ENCODE results near the gene NFATC2IP. TPM values are rescaled to one million over a fixed set of nuclear protein-coding genes. Genes with fewer than 3 reads are reported as not detected.

NFATC2IP gene
- total and polyA plus RNA-seq, 10 of the 15 experiments (the other 5 are each of a cell fraction or from before 2014, with no cell fraction given), result 12.2 to 93.9 (median 46.9) TPM

GRCh38 chr16:28913946-28914724 is 36.6 kb upstream of the NFATC2IP start:
- H3K9ac ChIP-seq (ENCODE audit: control insufficient read depth, insufficient read depth, low read length), result no peak overlapping the region
- CTCF ChIA-PET, result interaction anchor here (1.2 to 1.7 kb wide), 2 partner anchors 9 to 31 kb away, joined by 3 to 6 read pairs; no protein-coding TSS in a partner anchor
- FAIRE-seq (no peak), ATAC-seq (no peak), DNase-seq (ENCODE audit: low read depth, low spot score) (no peak)
- peaks cover 8% of the 10 kb centered on the region for H3K4me1 ChIP-seq (ENCODE audit: control insufficient read depth, insufficient read depth, low read length)
- H3K36me3 ChIP-seq (ENCODE audit: control insufficient read depth in 2 of 2, insufficient read depth in 2 of 2, low read length in 1 of 2), result peaks cover 10 to 11% of the 10 kb centered on the region in 2 experiments
- no peak overlapping the region for H3K27ac ChIP-seq (ENCODE audit: control insufficient read depth, insufficient read depth)
- 96% methylated on average over 24 of the region's 29 CpGs for WGBS (ENCODE audit: insufficient coverage, insufficient replicate concordance, low lambda C conversion rate, missing lambda C conversion rate)
- H3K9me3 ChIP-seq (replicated peaks; ENCODE audit: control insufficient read depth, insufficient read depth, low read length), result no peaks in the 10 kb centered on the region
- intact Hi-C loops (cut with micrococcal nuclease; ENCODE audit: unreplicated experiment) (no loop called here), in situ Hi-C loops (cut with MboI) (no loop called here)
- SMC1A ChIA-PET (ENCODE audit: uncharacterized antibody, unreplicated experiment), result interaction anchor here (0.7 to 0.8 kb wide), 2 partner anchors 10 to 29 kb away, joined by 3 read pairs; no protein-coding TSS in a partner anchor
- BruUV-seq (replicated peaks), result no TSS peak
- no peaks in the 10 kb centered on the region for H3K27me3 ChIP-seq (replicated peaks in 1 of 2; ENCODE audit: control insufficient read depth in 2 of 2, insufficient read depth in 2 of 2, low read length in 1 of 2)
- no peak for TF ChIP-seq ZNF207 (IDR thresholded peaks at IDR 0.05; ENCODE audit: borderline replicate concordance)
- peak; percentile 36; the same call in 1 of the 2 replicates for TF ChIP-seq POLR2A (IDR thresholded peaks at IDR 0.05; ENCODE audit: low read depth, low read length)
- no peak overlapping the region for H2AFZ ChIP-seq (ENCODE audit: control insufficient read depth, low read depth, low read length)
- no peak overlapping the region for H3K4me2 ChIP-seq (ENCODE audit: control insufficient read depth, insufficient read depth)
- H4K20me1 ChIP-seq (ENCODE audit: control insufficient read depth, insufficient read depth), result no peaks in the 10 kb centered on the region
- POLR2A ChIA-PET, result interaction anchor here (1.4 kb wide), 1 partner anchor 10 kb away, joined by 5 read pairs; no protein-coding TSS in a partner anchor
- H3K79me2 ChIP-seq (ENCODE audit: control insufficient read depth, insufficient read depth, low read length), result no peaks in the 10 kb centered on the region
- RAD21 ChIA-PET (ENCODE audit: unreplicated experiment), result no interaction called here
- no peak overlapping the region for H3K4me3 ChIP-seq

- peaks cover 8% of the 10 kb centered on the region for H3K4me1 ChIP-seq (ENCODE audit: control insufficient read depth, insufficient read depth, low read length)
- no peak overlapping the region for H2AFZ ChIP-seq (ENCODE audit: control insufficient read depth, low read depth, low read length)
- no peak overlapping the region for H3K27ac ChIP-seq (ENCODE audit: control insufficient read depth, insufficient read depth)
- no peak overlapping the region for H3K4me3 ChIP-seq
- RAD21 ChIA-PET (ENCODE audit: unreplicated experiment), result interaction anchor here (0.6 to 1.2 kb wide), 2 partner anchors 18 to 30 kb away, joined by 4 read pairs; no protein-coding TSS in a partner anchor
- TF ChIP-seq PAX8 (IDR thresholded peaks at IDR 0.05), result no peak
- no peak for TF ChIP-seq GATAD2B (conservative IDR thresholded peaks at IDR 0.05; ENCODE audit: low read depth)
- no peak for TF ChIP-seq BMI1 (IDR thresholded peaks at IDR 0.05; ENCODE audit: borderline replicate concordance)
- TF ChIP-seq CHD1 (IDR thresholded peaks at IDR 0.05; ENCODE audit: low read depth, low read length), result no peak
- TF ChIP-seq KDM1A (IDR thresholded peaks at IDR 0.05; ENCODE audit: borderline replicate concordance), result no peak
- TF ChIP-seq KLF5 (IDR thresholded peaks at IDR 0.05; ENCODE audit: partially characterized antibody), result no peak
- TF ChIP-seq SRF (IDR thresholded peaks at IDR 0.05; ENCODE audit: low read depth in 2 of 2, low read length in 2 of 2), result no peak
- no peak for TF ChIP-seq SMAD1 (IDR thresholded peaks at IDR 0.05; ENCODE audit: low read depth, partially characterized antibody)
- no peak for TF ChIP-seq ZSCAN29 (IDR thresholded peaks at IDR 0.05)
- TF ChIP-seq RAD51 (IDR thresholded peaks at IDR 0.05), result no peak
- no peak for TF ChIP-seq TCF3 (IDR thresholded peaks at IDR 0.05; ENCODE audit: borderline replicate concordance, insufficient read depth, low read depth, low read length)
- TF ChIP-seq ZNF622 (IDR thresholded peaks at IDR 0.05), result no peak
- no peak for TF ChIP-seq SREBF1 (IDR thresholded peaks at IDR 0.05; ENCODE audit: low read length)
- POLR2A ChIA-PET, result interaction anchor here (1.4 kb wide), 1 partner anchor 9 kb away, joined by 5 read pairs; no protein-coding TSS in a partner anchor
- H3K36me3 ChIP-seq (ENCODE audit: control insufficient read depth in 2 of 2, insufficient read depth in 2 of 2, low read length in 1 of 2), result peaks cover 11 to 12% of the 10 kb centered on the region in 2 experiments
- FAIRE-seq (no peak), ATAC-seq (no peak), DNase-seq (ENCODE audit: low read depth, low spot score) (no peak)
- H3K9ac ChIP-seq (ENCODE audit: control insufficient read depth, insufficient read depth, low read length), result no peak overlapping the region
- no peaks in the 10 kb centered on the region for H3K27me3 ChIP-seq (replicated peaks in 1 of 2; ENCODE audit: control insufficient read depth in 2 of 2, insufficient read depth in 2 of 2, low read length in 1 of 2)
- H3K79me2 ChIP-seq (ENCODE audit: control insufficient read depth, insufficient read depth, low read length), result no peaks in the 10 kb centered on the region
- BruUV-seq (replicated peaks), result no TSS peak
- in situ Hi-C loops (cut with MboI) (loop anchor here (5.0 kb wide), 1 partner anchor 33 kb away; no protein-coding TSS in a partner anchor), intact Hi-C loops (cut with micrococcal nuclease; ENCODE audit: unreplicated experiment) (no loop called here)
- no peak overlapping the region for H3K4me2 ChIP-seq (ENCODE audit: control insufficient read depth, insufficient read depth)
- CTCF ChIA-PET, result interaction anchor here (1.0 to 1.7 kb wide), 3 partner anchors 8 to 30 kb away, joined by 3 to 6 read pairs (median 3); no protein-coding TSS in a partner anchor
- H3K9me3 ChIP-seq (replicated peaks; ENCODE audit: control insufficient read depth, insufficient read depth, low read length), result no peaks in the 10 kb centered on the region
- H4K20me1 ChIP-seq (ENCODE audit: control insufficient read depth, insufficient read depth), result no peaks in the 10 kb centered on the region
- SMC1A ChIA-PET (ENCODE audit: uncharacterized antibody, unreplicated experiment), result interaction anchor here (1.4 kb wide), 1 partner anchor 30 kb away, joined by 3 read pairs; no protein-coding TSS in a partner anchor
Observed at GRCh38 chr16:28915181-28915580, 35.6 kb upstream of the NFATC2IP start.
